Stomach (tissue), 9 donors: Measurements from ENCODE around the gene MAP7. TPM values are rescaled to one million over a fixed set of nuclear protein-coding genes. Genes with fewer than 3 reads are reported as not detected.

Experiments
- DNase-seq, 2 donors: peaks; one replicate each; pipeline versions ENCODE4 v3.0.0 to v3.0.0-alpha.2; 2013 to 2019
- H3K27ac ChIP-seq, 5 donors: fragments of 200-600 bp in 4 of 5; sonication (generic) in 4 of 5; one replicate each; pipeline ENCODE4 v1.5.1; 2013 to 2019; ENCODE audit warnings: mild to moderate bottlenecking in 1 of 5, moderate library complexity in 1 of 5
- H3K27me3 ChIP-seq, 3 donors: fragments of 200-600 bp; sonication (generic); one replicate each; pipeline ENCODE4 v1.5.1; 2017 to 2019; ENCODE audit warnings: mixed run types in 1 of 3
- H3K36me3 ChIP-seq, 4 donors: fragments of 200-600 bp; sonication (generic); 1 replicate in 3 of 4; 2 replicates in 1 of 4; pipeline ENCODE4 v1.5.1; 2016 to 2019
- H3K4me1 ChIP-seq, 4 donors: fragments of 200-600 bp; sonication (generic); one replicate each; pipeline ENCODE4 v1.5.1; 2016 to 2019
- H3K4me3 ChIP-seq, 4 donors: fragments of 200-600 bp; sonication (generic) in 3 of 4; one replicate each; pipeline ENCODE4 v1.5.1; 2016 to 2019; ENCODE audit warnings: mild to moderate bottlenecking in 1 of 4
- H3K9me3 ChIP-seq, 4 donors: fragments of 200-600 bp; sonication (generic); one replicate each; pipeline ENCODE4 v1.5.1; 2016 to 2019
- EP300 ChIP-seq: sonication (generic); formaldehyde crosslinking; IDR thresholded peaks from one replicate; pipeline ENCODE4 v1.6.1; 2017; ENCODE audit warnings: antibody characterized with exemption
- POLR2A ChIP-seq, 4 donors: fragments of 450-650 bp; IDR thresholded peaks; one replicate each; pipeline ENCODE4 v1.6.1; 2016; ENCODE audit warnings: antibody characterized with exemption in 4 of 4, control low read depth in 2 of 4, mild to moderate bottlenecking in 1 of 4, moderate library complexity in 1 of 4
- POLR2AphosphoS5 ChIP-seq, 3 donors: sonication (generic); formaldehyde crosslinking; IDR thresholded peaks; one replicate each; pipeline ENCODE4 v1.6.1; 2016; ENCODE audit warnings: antibody characterized with exemption in 3 of 3
- WGBS, 5 donors: extraction: QIAGEN DNeasy Blood & Tissue Kit in 3 of 5; methylation state at CpG; one replicate each; pipeline versions ENCODE4 v1.1.5 to v1.1.7; 2013 to 2018; 5-methylcytosine and 5-hydroxymethylcytosine counted together
- intact Hi-C: fragments of 100-400 bp; cut with DNase I; formaldehyde crosslinking; loops from one replicate; pipeline ENCODE4 v1.15.1; 2023; ENCODE audit warnings: low total_unique reads
- polyA plus RNA-seq, 3 donors: library from polyadenylated mRNA; stranded (reverse); fragments of 200-250 nt; gene quantifications; one replicate each; pipeline ENCODE4 v1.2.3, GENCODE V29; 2013
- total RNA-seq, 5 donors: library from RNA; depleted of rRNA; stranded (reverse); fragments of >200 nt; gene quantifications; one replicate each; pipeline versions ENCODE4 v1.1.0 to v1.2.3, GENCODE V29; 2014 to 2016
- TF ChIP-seq, protein P1 (sequence below), 7 experiments: fragments of 450-650 bp in 4 of 7; fragments of 200-600 bp in 3 of 7; sonication (generic) in 3 of 7; IDR thresholded peaks; one replicate each; pipeline ENCODE4 v1.5.1; 2016 to 2019; ENCODE audit warnings: antibody characterized with exemption in 7 of 7, control low read depth in 2 of 7, mild to moderate bottlenecking in 1 of 7
- donor health status: healthy with polysubstance abuse.
- donor health status: Bipolar disorder and iron deficiency.
- donor health status: healthy.

The MAP7 gene
- total and polyA plus RNA-seq, 8 donors: 2.3 to 28.3 (median 9.7) TPM

DNA sequence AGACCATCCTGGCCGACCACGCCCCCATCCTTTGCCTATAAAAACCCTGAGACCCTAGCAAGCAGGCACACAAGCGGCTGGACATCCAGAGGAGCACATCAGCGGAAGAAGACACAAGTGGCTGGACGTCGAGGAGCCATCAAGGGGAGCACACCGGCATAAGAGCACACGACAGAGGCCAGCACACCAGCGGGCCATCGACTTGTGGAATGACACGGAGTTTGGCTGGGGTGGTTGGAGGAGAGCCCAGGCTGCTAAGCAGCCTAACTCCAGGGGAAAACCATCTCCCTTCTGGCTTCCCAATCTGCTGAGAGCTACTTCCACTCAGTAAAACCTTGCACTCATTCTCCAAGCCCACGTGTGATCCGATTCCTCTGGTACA is 215.8 kb downstream of the MAP7 start:
- intact Hi-C loops: no loop called here
- WGBS, 5 donors: 69 to 90% (median 86%) methylated on average over 13 of the region's 13 CpGs
- peak in 1 of 2 donors; percentile 34 for DNase-seq

DNA sequence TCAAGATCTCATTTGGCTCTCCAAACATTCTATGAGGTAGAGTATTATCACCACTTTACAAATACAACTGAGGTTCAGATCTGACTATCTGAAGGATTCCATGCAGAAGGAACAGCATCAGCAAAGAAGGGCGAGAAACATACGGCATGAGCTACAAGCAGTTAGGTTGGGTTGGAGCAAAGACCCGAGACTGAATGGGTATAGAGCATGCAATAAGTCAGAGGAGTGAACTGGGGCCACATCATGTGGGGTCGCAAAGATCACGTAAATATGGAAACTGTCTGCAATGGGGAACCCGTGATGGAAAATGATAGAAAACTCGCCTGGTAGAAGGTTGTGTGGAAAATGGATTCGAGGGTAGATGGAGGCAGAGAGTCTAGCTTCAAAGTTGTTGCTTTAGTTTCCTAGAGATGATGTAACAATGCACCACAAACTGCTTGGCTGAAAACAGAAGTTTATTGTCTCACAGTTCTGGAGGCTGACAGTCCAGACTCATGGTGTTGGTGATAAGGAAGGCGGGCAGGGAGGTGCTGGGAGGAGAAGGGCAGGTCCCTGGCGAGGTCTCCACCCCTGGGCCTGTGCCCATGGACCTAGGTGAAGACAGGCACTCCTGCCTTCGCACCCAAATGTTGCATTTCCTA is 216.3 kb downstream of the MAP7 start:
- no peak for DNase-seq
- no peaks in the 10 kb centered on the region for H3K36me3 ChIP-seq
- H3K4me3 ChIP-seq: no peak overlapping the region
- intact Hi-C loops: no loop called here
- 80 to 87% (median 82%) methylated on average over 9 to 11 of the region's 11 CpGs for whole genome bisulfite sequencing, 5 donors
- no peak for TF ChIP-seq POLR2A (IDR thresholded peaks at IDR 0.05)
- no peak for TF ChIP-seq POLR2AphosphoS5 (IDR thresholded peaks at IDR 0.05)
- TF ChIP-seq, protein P1, sequence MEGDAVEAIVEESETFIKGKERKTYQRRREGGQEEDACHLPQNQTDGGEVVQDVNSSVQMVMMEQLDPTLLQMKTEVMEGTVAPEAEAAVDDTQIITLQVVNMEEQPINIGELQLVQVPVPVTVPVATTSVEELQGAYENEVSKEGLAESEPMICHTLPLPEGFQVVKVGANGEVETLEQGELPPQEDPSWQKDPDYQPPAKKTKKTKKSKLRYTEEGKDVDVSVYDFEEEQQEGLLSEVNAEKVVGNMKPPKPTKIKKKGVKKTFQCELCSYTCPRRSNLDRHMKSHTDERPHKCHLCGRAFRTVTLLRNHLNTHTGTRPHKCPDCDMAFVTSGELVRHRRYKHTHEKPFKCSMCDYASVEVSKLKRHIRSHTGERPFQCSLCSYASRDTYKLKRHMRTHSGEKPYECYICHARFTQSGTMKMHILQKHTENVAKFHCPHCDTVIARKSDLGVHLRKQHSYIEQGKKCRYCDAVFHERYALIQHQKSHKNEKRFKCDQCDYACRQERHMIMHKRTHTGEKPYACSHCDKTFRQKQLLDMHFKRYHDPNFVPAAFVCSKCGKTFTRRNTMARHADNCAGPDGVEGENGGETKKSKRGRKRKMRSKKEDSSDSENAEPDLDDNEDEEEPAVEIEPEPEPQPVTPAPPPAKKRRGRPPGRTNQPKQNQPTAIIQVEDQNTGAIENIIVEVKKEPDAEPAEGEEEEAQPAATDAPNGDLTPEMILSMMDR (IDR thresholded peaks at IDR 0.05): no peak
- no peak for TF ChIP-seq EP300
- H3K27me3 ChIP-seq: no peaks in the 10 kb centered on the region
- H3K4me1 ChIP-seq: no peaks in the 10 kb centered on the region
- no peaks in the 10 kb centered on the region for H3K9me3 ChIP-seq
- H3K27ac ChIP-seq: no peak overlapping the region

More for the DNA sequence above, 215.8 kb downstream of the MAP7 start:
- no peaks in the 10 kb centered on the region for H3K36me3 ChIP-seq
- no peaks in the 10 kb centered on the region for H3K4me1 ChIP-seq
- H3K4me3 ChIP-seq: no peak overlapping the region
- no peak overlapping the region for H3K27ac ChIP-seq
- H3K9me3 ChIP-seq: no peaks in the 10 kb centered on the region
- TF ChIP-seq EP300 (no peak), POLR2A (IDR thresholded peaks at IDR 0.05) (no peak), POLR2AphosphoS5 (IDR thresholded peaks at IDR 0.05) (no peak)
- no peaks in the 10 kb centered on the region for H3K27me3 ChIP-seq

GRCh38 chr6:136331461-136331860 is 218.8 kb downstream of the MAP7 start:
- DNase-seq: no peak
- WGBS, 5 donors: 80 to 96% (median 92%) methylated on average over 1 of the region's 1 CpG
- TF ChIP-seq POLR2A (IDR thresholded peaks at IDR 0.05): no peak
- TF ChIP-seq, protein P1 (IDR thresholded peaks at IDR 0.05): no peak
- no peak for TF ChIP-seq EP300
- TF ChIP-seq POLR2AphosphoS5 (IDR thresholded peaks at IDR 0.05): no peak
- H3K4me3 ChIP-seq: no peak overlapping the region
- H3K27ac ChIP-seq: no peak overlapping the region
- no peaks in the 10 kb centered on the region for H3K36me3 ChIP-seq
- no peaks in the 10 kb centered on the region for H3K9me3 ChIP-seq
- H3K27me3 ChIP-seq: no peaks in the 10 kb centered on the region
- no peaks in the 10 kb centered on the region for H3K4me1 ChIP-seq
- intact Hi-C loops: no loop called here

- Histone ChIP-seq H3K27me3 (no peaks in the 10 kb centered on the region), H3K27ac (no peak overlapping the region), H3K9me3 (no peaks in the 10 kb centered on the region), H3K4me1 (peaks cover 0 to 3% (median 0%) of the 10 kb centered on the region in 4 donors), H3K36me3 (no peaks in the 10 kb centered on the region), H3K4me3 (no peak overlapping the region)
- intact Hi-C loops: no loop called here
- TF ChIP-seq, protein P1 (IDR thresholded peaks at IDR 0.05): no peak
- TF ChIP-seq POLR2AphosphoS5 (IDR thresholded peaks at IDR 0.05) (no peak), EP300 (no peak), POLR2A (IDR thresholded peaks at IDR 0.05) (no peak)
- WGBS, 5 donors: 94 to 97% (median 97%) methylated on average over 8 of the region's 8 CpGs
- DNase-seq: no peak
Observed at GRCh38 chr6:136330634-136331033, 219.6 kb downstream of the MAP7 start.

DNA sequence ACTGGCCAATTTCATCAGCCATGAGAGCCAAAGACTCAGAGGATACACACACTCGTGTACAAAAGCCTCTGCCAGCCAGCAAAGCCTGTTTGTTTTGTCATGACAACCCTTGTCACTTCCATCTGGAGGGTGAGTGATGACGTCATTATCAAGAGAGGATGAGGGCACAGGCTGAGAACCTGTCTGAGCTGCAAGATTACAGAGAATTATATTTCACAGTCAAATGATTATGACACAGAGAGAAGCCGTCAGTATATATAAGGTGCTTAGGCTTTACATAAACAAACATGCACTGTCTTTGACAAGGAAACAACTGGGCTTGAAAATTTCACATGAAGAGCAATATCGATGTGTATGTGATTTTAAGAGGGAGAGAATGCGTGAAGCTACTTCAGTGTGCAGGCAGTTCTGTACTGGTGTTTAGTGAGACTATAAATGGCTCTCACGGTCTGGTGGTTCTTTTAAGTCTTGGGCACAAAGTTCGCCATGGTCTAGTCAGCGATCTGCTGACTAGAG is 224.1 kb downstream of the MAP7 start:
- intact Hi-C loops: no loop called here
- no peaks in the 10 kb centered on the region for H3K36me3 ChIP-seq
- no peaks in the 10 kb centered on the region for H3K9me3 ChIP-seq
- H3K4me3 ChIP-seq: no peak overlapping the region
- no peak overlapping the region for H3K27ac ChIP-seq
- no peak for TF ChIP-seq EP300
- no peak for TF ChIP-seq POLR2AphosphoS5 (IDR thresholded peaks at IDR 0.05)
- TF ChIP-seq, protein P1 (IDR thresholded peaks at IDR 0.05): no peak
- TF ChIP-seq POLR2A (IDR thresholded peaks at IDR 0.05): no peak
- peaks cover 0 to 3% (median 0%) of the 10 kb centered on the region in 4 donors for H3K4me1 ChIP-seq
- 65 to 72% (median 67%) methylated on average over 8 of the region's 8 CpGs for WGBS, 5 donors
- H3K27me3 ChIP-seq: no peaks in the 10 kb centered on the region
- peak in 1 of 2 donors; percentile 69 for DNase-seq
